Measurements from ENCODE around the gene WFIKKN1. TPM values are rescaled to one million over a fixed set of nuclear protein-coding genes. Genes with fewer than 3 reads are reported as not detected.

WFIKKN1 gene
- total and polyA plus RNA-seq, 2 of the 13 experiments (the other 11 are each of a cell fraction or from before 2014, with no cell fraction given): 1.7 to 4.9 TPM

- no peak for TF ChIP-seq ZNF496 (CRISPR knock-in tag; IDR thresholded peaks at IDR 0.05; ENCODE audit: insufficient replicate concordance)
- TF ChIP-seq ZNF230 (CRISPR knock-in tag; IDR thresholded peaks at IDR 0.05): no peak; the same call in 1 of the 2 replicates
- TF ChIP-seq YEATS2 (CRISPR knock-in tag; IDR thresholded peaks at IDR 0.05; ENCODE audit: borderline replicate concordance): no peak
- TF ChIP-seq TRIM24 (CRISPR knock-in tag; IDR thresholded peaks at IDR 0.05): no peak
- no peak for TF ChIP-seq SOX6 (IDR thresholded peaks at IDR 0.05)
- TF ChIP-seq SOX6 (CRISPR knock-in tag; IDR thresholded peaks at IDR 0.05): peak; percentile 65
- TF ChIP-seq NR2F2 (IDR thresholded peaks at IDR 0.05; ENCODE audit: borderline replicate concordance, low read depth): no peak
- TF ChIP-seq, protein P1, sequence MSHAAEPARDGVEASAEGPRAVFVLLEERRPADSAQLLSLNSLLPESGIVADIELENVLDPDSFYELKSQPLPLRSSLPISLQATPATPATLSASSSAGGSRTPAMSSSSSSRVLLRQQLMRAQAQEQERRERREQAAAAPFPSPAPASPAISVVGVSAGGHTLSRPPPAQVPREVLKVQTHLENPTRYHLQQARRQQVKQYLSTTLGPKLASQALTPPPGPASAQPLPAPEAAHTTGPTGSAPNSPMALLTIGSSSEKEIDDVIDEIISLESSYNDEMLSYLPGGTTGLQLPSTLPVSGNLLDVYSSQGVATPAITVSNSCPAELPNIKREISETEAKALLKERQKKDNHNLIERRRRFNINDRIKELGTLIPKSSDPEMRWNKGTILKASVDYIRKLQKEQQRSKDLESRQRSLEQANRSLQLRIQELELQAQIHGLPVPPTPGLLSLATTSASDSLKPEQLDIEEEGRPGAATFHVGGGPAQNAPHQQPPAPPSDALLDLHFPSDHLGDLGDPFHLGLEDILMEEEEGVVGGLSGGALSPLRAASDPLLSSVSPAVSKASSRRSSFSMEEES (CRISPR knock-in tag; IDR thresholded peaks at IDR 0.05): no peak
- no peak for TF ChIP-seq ZNF776 (CRISPR knock-in tag; IDR thresholded peaks at IDR 0.05)
- no peak for TF ChIP-seq KLF15 (CRISPR knock-in tag; IDR thresholded peaks at IDR 0.05; ENCODE audit: borderline replicate concordance)
- TF ChIP-seq ZNF329 (CRISPR knock-in tag; IDR thresholded peaks at IDR 0.05; ENCODE audit: low read depth): no peak
- TF ChIP-seq NFE2 (CRISPR knock-in tag; IDR thresholded peaks at IDR 0.05): no peak
- 0 out of 2 replicates have a peak, but pooled peaks have one; percentile 19 for TF ChIP-seq CHD4 (IDR thresholded peaks at IDR 0.05; ENCODE audit: borderline replicate concordance, low read length)
- TF ChIP-seq ZNF101 (CRISPR knock-in tag; IDR thresholded peaks at IDR 0.05; ENCODE audit: borderline replicate concordance, low read depth): peak; percentile 39; the same call in 1 of the 2 replicates
- TF ChIP-seq ZNF343 (CRISPR knock-in tag; IDR thresholded peaks at IDR 0.05): peak; percentile 85; the same call in 1 of the 2 replicates
- no peak for TF ChIP-seq IKZF1 (IDR thresholded peaks at IDR 0.05)
- TF ChIP-seq DMAP1 (CRISPR knock-in tag; IDR thresholded peaks at IDR 0.05): 0 out of 2 replicates have a peak, but pooled peaks have one; percentile 9
- peak; percentile 44 for TF ChIP-seq HOXA3 (CRISPR knock-in tag; IDR thresholded peaks at IDR 0.05)
- 0 out of 2 replicates have a peak, but pooled peaks have one; percentile 49 for TF ChIP-seq DR1 (CRISPR knock-in tag; IDR thresholded peaks at IDR 0.05)
- TF ChIP-seq ZNF432 (CRISPR knock-in tag; IDR thresholded peaks at IDR 0.05; ENCODE audit: borderline replicate concordance): no peak
- TF ChIP-seq CREB1 (IDR thresholded peaks at IDR 0.05): no peak
- TF ChIP-seq CREB1 (CRISPR knock-in tag; IDR thresholded peaks at IDR 0.05): no peak
- TF ChIP-seq RFX3 (CRISPR knock-in tag; IDR thresholded peaks at IDR 0.05): no peak
- no peak for TF ChIP-seq ZSCAN25 (CRISPR knock-in tag; IDR thresholded peaks at IDR 0.05)
- TF ChIP-seq KLF11 (CRISPR knock-in tag; IDR thresholded peaks at IDR 0.05): no peak
- no peak for TF ChIP-seq SMARCE1 (IDR thresholded peaks at IDR 0.05; ENCODE audit: borderline replicate concordance)
- no peak for TF ChIP-seq RFX1 (IDR thresholded peaks at IDR 0.05)
- TF ChIP-seq ZBTB10 (CRISPR knock-in tag; IDR thresholded peaks at IDR 0.05; ENCODE audit: borderline replicate concordance): no peak
- no peak for TF ChIP-seq KDM4B (CRISPR knock-in tag; IDR thresholded peaks at IDR 0.05)
- no peak for TF ChIP-seq ESRRA (CRISPR knock-in tag; IDR thresholded peaks at IDR 0.05; ENCODE audit: low read depth)
- TF ChIP-seq GATAD1 (CRISPR knock-in tag; IDR thresholded peaks at IDR 0.05): no peak
- TF ChIP-seq SRSF4 (IDR thresholded peaks at IDR 0.05; ENCODE audit: low read depth, low read length, poor library complexity, severe bottlenecking): no peak
Observed at GRCh38 chr16:630249-630814, 453 bp upstream of the WFIKKN1 start (continued).
